GM12874 (cell line): ENCODE data around the gene CROCC.
A peak's percentile ranks its signal among the peaks of the same experiment; 100 is the strongest.

Source experiments
- CTCF ChIP-seq: IDR thresholded peaks from 2 replicates; pipeline ENCODE4 v1.5.1; 2011; ENCODE audit warnings: low read depth, mild to moderate bottlenecking, control low read depth, low read length, moderate library complexity; ENCODE audit not compliant: insufficient read depth

The CROCC gene

DNA sequence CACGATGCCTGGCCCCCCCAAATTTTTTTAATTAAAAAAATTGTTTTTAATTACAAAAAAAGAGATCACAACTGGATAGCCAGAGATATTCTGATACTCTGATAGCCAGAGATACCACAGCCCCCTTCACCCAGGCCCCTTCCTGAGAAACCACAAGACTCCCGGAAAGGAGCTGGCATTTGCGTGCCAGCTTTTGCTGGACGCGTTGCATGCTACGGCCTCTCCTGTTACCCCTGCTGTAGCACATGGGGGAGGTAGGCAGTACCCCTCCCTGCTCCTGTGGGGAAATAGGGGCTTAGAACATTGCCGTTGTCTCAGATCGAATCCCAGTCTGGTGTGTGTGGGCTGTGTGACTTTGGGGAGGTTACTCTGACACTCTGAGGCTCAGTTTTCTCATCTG lies 36.0 kb downstream of the CROCC start:
- no peak for TF ChIP-seq CTCF

DNA sequence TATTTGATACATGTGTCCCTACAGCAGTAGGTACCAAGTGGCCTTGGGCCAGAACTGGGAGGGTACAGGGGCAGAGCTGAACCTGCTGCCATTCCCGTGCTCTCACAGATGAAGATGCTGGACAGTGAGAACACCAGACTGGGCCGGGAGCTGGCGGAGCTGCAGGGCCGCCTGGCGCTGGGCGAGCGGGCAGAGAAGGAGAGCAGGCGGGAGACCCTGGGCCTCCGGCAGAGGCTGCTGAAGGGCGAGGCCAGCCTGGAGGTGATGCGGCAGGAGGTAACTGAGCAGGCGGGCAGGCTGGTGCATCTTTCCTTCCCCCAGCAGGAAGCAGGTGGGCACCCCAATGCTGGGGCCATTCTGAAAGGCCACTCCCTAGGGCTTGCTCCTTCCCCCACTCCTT lies 36.7 kb downstream of the CROCC start:
- no peak for TF ChIP-seq CTCF

DNA sequence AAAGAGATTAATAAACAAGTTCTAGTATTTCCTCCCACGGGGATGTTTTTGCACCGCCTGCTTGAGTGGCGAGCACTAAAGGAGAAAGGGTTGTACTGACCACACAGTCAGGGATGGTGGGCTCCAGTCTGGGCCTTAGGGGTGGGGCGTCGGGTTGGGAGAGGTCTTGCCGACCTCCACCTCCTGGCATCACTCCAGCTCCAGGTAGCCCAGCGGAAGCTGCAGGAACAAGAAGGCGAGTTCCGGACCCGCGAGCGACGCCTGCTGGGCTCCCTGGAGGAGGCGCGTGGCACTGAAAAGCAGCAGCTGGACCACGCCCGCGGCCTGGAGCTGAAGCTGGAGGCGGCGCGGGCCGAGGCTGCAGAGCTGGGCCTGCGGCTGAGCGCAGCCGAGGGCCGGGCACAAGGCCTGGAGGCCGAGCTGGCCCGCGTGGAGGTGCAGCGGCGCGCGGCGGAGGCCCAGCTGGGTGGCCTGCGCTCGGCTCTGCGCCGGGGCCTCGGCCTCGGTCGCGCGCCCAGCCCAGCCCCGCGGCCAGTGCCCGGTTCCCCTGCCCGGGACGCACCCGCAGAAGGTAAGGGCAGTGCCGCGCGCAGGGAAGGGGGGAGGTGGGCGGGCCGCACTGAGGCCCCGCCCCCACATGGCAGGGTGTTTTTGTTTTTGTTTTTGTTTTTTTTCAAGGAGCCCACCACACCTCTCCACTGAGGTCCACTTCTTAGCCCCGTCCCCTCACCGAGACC lies 39.0 kb downstream of the CROCC start:
- peak; percentile 89 for TF ChIP-seq CTCF

DNA sequence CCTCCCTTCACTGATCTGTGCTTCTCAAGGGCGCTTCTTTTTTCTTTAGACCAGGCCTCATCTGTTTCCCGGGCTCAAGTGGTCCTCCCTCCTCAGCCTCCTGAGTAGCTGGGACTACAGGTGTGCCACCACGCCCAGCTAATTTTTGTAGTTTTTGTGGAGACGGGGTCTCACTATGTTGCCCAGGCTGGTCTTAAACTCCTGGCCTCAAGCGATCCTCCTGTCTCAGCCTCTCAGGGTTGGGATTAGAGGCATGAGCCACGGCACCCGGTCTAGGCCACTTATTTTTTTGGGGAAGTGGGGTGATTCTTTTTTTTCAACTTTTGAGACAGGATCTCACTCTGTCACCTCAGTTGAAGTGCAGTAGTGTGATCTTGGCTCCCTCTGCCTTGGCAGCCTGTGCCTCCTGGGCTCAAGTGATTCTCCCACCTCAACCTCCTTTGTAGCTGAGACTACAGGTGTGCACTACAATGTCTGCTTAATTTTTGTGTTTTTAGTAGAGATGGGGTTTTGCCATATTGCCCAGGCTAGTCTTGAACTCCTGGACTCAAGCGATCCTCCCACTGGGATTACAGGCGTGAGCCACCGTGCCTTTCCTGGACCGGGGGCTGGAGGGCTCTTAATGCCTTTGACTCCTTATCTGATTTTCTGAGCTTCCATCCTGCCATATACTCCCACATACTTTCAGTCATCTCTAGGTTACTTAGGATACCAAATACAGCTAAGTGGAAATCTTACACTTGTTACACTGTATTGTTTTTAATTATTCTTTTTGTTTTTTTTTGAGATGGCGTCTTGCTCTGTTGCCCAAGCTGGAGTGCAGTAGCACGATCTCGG lies 39.8 kb downstream of the CROCC start:
- no peak for TF ChIP-seq CTCF

DNA sequence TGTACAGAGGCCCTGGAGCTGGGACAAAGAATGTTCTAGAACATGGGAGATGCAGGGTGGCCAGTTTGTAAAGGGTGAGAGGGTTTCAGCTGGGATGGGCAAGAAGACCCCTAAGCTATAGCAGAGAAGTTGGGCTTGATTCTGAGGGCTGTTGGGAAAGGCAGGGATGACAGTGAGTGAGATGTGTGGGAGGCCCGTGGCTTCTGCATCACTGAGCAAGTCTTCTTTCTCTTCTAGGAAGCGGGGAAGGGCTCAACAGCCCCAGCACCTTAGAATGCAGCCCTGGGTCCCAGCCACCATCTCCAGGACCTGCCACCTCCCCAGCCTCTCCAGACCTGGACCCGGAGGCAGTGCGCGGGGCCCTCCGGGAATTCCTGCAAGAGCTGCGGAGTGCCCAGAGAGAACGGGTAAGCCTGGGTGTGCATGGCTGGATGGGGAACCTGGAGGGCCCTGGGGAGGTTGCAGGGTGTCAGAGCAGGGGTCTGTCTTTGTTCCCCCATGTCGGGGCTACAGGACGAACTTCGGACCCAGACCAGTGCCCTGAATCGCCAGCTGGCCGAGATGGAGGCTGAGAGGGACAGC lies 43.8 kb downstream of the CROCC start:
- TF ChIP-seq CTCF: no peak

- no peak for TF ChIP-seq CTCF
Measured at GRCh38 chr1:16966282-16966681, 44.6 kb downstream of the CROCC start.

GRCh38 chr1:16967095-16967575 lies 45.4 kb downstream of the CROCC start:
- no peak for TF ChIP-seq CTCF
